K562 (cell line): Measurements from ENCODE around the gene OR52W1. TPM values are rescaled to one million over a fixed set of nuclear protein-coding genes. Genes with fewer than 3 reads are reported as not detected.

Source experiments
- ATAC-seq: fragments of 200-7000 bp; cut with Tn5 transposase; 3 replicates; pipeline ENCODE4 v1.9.1; 2020; ENCODE audit warnings: moderate library complexity
- Bru-seq: library from RNA; stranded (reverse); fragments of 400-500 nt; gene quantifications from one replicate; lab custom pipeline; 2021; lab: Mats Ljungman, UMichigan
- BruChase-seq, 2 experiments: library from RNA; stranded (reverse); fragments of 400-500 nt; gene quantifications; one replicate each; lab custom pipeline; 2021; lab: Mats Ljungman, UMichigan
- BruUV-seq: library from RNA; stranded (reverse); fragments of 400-500 nt; replicated peaks from 2 replicates; lab custom pipeline; 2021; lab: Mats Ljungman, UMichigan
- CTCF ChIA-PET: fragments of 300-600 bp; formaldehyde crosslinking; extraction: SDS; loops from one replicate; lab custom pipeline; 2021; ENCODE audit warnings: low intra/inter-chr PET ratio; lab: Yijun Ruan, JAX
- POLR2A ChIA-PET: fragments of 300-600, 350-650 bp; sonication (Branson Sonifier 250); formaldehyde crosslinking; extraction: SDS; loops from one replicate; lab custom pipeline; 2021; ENCODE audit warnings: antibody characterized with exemption, inconsistent platforms; lab: Yijun Ruan, JAX
- DNase-seq, 4 experiments: peaks; one replicate each; pipeline versions ENCODE4 v3.0.0 to v3.0.0-alpha.2; 2011 to 2018; ENCODE audit warnings: low spot score in 3 of 4, mixed read lengths in 3 of 4; ENCODE audit errors: extremely low read depth in 1 of 4
- FAIRE-seq: peaks from 2 replicates; lab custom pipeline; 2011; peaks lifted over from hg19 to GRCh38; lab: Jason Lieb, UNC
- H2AFZ ChIP-seq: 2 replicates; pipeline ENCODE4 v1.6.0; 2011; ENCODE audit warnings: low read depth, low read length, control low read depth, inconsistent platforms
- H3K27ac ChIP-seq: fragments of 200-600 bp; 3 replicates; pipeline ENCODE4 v1.8.0; 2011; ENCODE audit warnings: low read depth, mild to moderate bottlenecking, control low read depth, inconsistent platforms, low read length, moderate library complexity, mixed read lengths; ENCODE audit errors: extremely low read depth
- H3K27me3 ChIP-seq, 2 experiments: fragments of 300-600 bp in 1 of 2; 2 replicates in 1 of 2; 3 replicates in 1 of 2; pipeline versions ENCODE4 v1.6.0 to v1.8.0; 2011; ENCODE audit warnings: inconsistent platforms in 2 of 2, low read length in 2 of 2, mild to moderate bottlenecking in 1 of 2, mixed read lengths in 1 of 2, moderate library complexity in 1 of 2; ENCODE audit not compliant: control insufficient read depth in 2 of 2, insufficient read depth in 2 of 2
- H3K36me3 ChIP-seq: fragments of 300-600 bp; 3 replicates; pipeline ENCODE4 v1.8.0; 2011; ENCODE audit warnings: mild to moderate bottlenecking, low read length, inconsistent platforms; ENCODE audit not compliant: control insufficient read depth, insufficient read depth
- H3K4me1 ChIP-seq, 2 experiments: fragments of 200-600 bp in 1 of 2; replicated peaks in 1 of 2; 2 replicates in 1 of 2; 3 replicates in 1 of 2; pipeline versions ENCODE4 v1.5.1 to v1.8.0; 2011; ENCODE audit warnings: inconsistent platforms in 2 of 2, low read length in 2 of 2, mild to moderate bottlenecking in 1 of 2, mixed read lengths in 1 of 2, moderate library complexity in 1 of 2; ENCODE audit not compliant: control insufficient read depth in 2 of 2, insufficient read depth in 2 of 2
- H3K4me2 ChIP-seq: 2 replicates; pipeline ENCODE4 v1.6.1; 2011; ENCODE audit warnings: low read length, control low read depth, inconsistent platforms, mixed read lengths; ENCODE audit not compliant: insufficient read depth
- H3K4me3 ChIP-seq: fragments of 200-600 bp; sonication (generic), shearing (Covaris generic); 2 replicates; pipeline ENCODE4 v1.5.1; 2016; ENCODE audit warnings: control low read depth, inconsistent platforms
- H3K79me2 ChIP-seq: fragments of 200-600 bp; 3 replicates; pipeline ENCODE4 v1.8.0; 2011; ENCODE audit warnings: low read length, inconsistent platforms; ENCODE audit not compliant: control insufficient read depth, insufficient read depth
- H3K9ac ChIP-seq, 2 experiments: 2 replicates each; pipeline versions ENCODE4 v1.6.0 to v1.6.1; 2011; ENCODE audit warnings: low read depth in 2 of 2, low read length in 2 of 2, control low read depth in 1 of 2, inconsistent platforms in 1 of 2, mild to moderate bottlenecking in 1 of 2, mixed read lengths in 1 of 2; ENCODE audit not compliant: insufficient read depth in 1 of 2
- H3K9me1 ChIP-seq: one replicate; pipeline ENCODE4 v1.6.0; 2011; ENCODE audit warnings: inconsistent platforms, mild to moderate bottlenecking, low read length, moderate library complexity; ENCODE audit not compliant: control insufficient read depth, insufficient read depth
- H3K9me3 ChIP-seq: replicated peaks from 2 replicates; pipeline ENCODE4 v1.5.1; 2011; ENCODE audit warnings: low read depth, low read length, inconsistent platforms; ENCODE audit not compliant: control insufficient read depth, insufficient read depth
- H4K20me1 ChIP-seq: replicated peaks from 2 replicates; pipeline ENCODE4 v1.6.1; 2011; ENCODE audit warnings: low read length, inconsistent platforms, mixed read lengths; ENCODE audit not compliant: control insufficient read depth, insufficient read depth
- CBX8 ChIP-seq: fragments of 200-600 bp; sonication (generic); IDR thresholded peaks from 2 replicates; pipeline ENCODE4 v1.6.1; 2012; ENCODE audit warnings: borderline replicate concordance, mixed run types, low read depth, mild to moderate bottlenecking, moderate library complexity, mixed read lengths, low read length, control low read depth, inconsistent platforms; ENCODE audit not compliant: poor library complexity, severe bottlenecking; ENCODE audit errors: extremely low read depth
- CCNT2 ChIP-seq: IDR thresholded peaks from 2 replicates; pipeline ENCODE4 v1.6.1; 2011; ENCODE audit warnings: borderline replicate concordance, low read depth, mild to moderate bottlenecking, moderate library complexity, mixed read lengths, low read length; ENCODE audit not compliant: insufficient read length; ENCODE audit errors: extremely low read depth
- EHMT2 ChIP-seq: fragments of 450-650 bp; IDR thresholded peaks from 2 replicates; pipeline ENCODE4 v1.6.1; 2018; ENCODE audit warnings: antibody characterized with exemption
- FUS ChIP-seq: fragments of 200-400 bp; formaldehyde crosslinking; optimal IDR thresholded peaks from 2 replicates; pipeline ENCODE3; 2017; ENCODE audit warnings: low read depth, low read length
- HDAC8 ChIP-seq: fragments of 450-650 bp; IDR thresholded peaks from 2 replicates; pipeline ENCODE4 v1.6.1; 2016; ENCODE audit warnings: mild to moderate bottlenecking, missing genetic modification characterization, moderate library complexity, missing compliant biosample characterization
- HOXB6 ChIP-seq: fragments of 250-450 bp; sonication (Bioruptor Pico); IDR thresholded peaks from 2 replicates; pipeline ENCODE4 v1.5.1; 2022; ENCODE audit warnings: mild to moderate bottlenecking, borderline replicate concordance
- POLR2A ChIP-seq: fragments of 450-650 bp; conservative IDR thresholded peaks from 2 replicates; pipeline ENCODE4 v1.6.1; 2016
- SAFB2 ChIP-seq: fragments of 200-400 bp; formaldehyde crosslinking; IDR thresholded peaks from 2 replicates; pipeline ENCODE4 v1.6.1; 2018; ENCODE audit warnings: borderline replicate concordance, low read length, low read depth, moderate library complexity; ENCODE audit not compliant: severe bottlenecking
- ZFP1 ChIP-seq: fragments of 450-650 bp; formaldehyde crosslinking; IDR thresholded peaks from 2 replicates; pipeline ENCODE4 v1.4.0; 2020; ENCODE audit warnings: mild to moderate bottlenecking, mixed read lengths
- ZNF766 ChIP-seq: fragments of 200-800 bp; sonication (Bioruptor generic); conservative IDR thresholded peaks from 2 replicates; pipeline ENCODE4 v1.6.1; 2016; ENCODE audit warnings: missing genetic modification characterization, missing compliant biosample characterization
- WGBS: fragments of 100-300 bp; shearing (Covaris generic); methylation state at CpG from one replicate; pipeline ENCODE4 v1.1.6; 2016; ENCODE audit warnings: low coverage, mixed read lengths; ENCODE audit not compliant: insufficient coverage; ENCODE audit errors: missing lambda C conversion rate; 5-methylcytosine and 5-hydroxymethylcytosine counted together
- in situ Hi-C: fragments of 300-500 bp; cut with MboI; formaldehyde crosslinking; loops from 4 replicates; pipeline ENCODE4 v1.15.0; 2018; ENCODE audit warnings: inconsistent platforms, mixed read lengths
- intact Hi-C: fragments of 100-400 bp; cut with micrococcal nuclease; formaldehyde crosslinking; loops from 2 replicates; pipeline ENCODE4 v1.14.2; 2022
- long read RNA-seq, 3 experiments: library from polyadenylated mRNA in 2 of 3; library from RNA in 1 of 3; unstranded in 2 of 3; stranded (forward) in 1 of 3; transcript quantifications; one replicate each; pipeline ENCODE4 v2.0.0, GENCODE V29; 2019 to 2022
- polyA minus RNA-seq, 3 experiments: library from RNA; depleted of rRNA, polyadenylated mRNA; stranded (reverse); fragments of >200 nt; gene quantifications; 2 replicates each; pipeline ENCODE4 v1.2.3, GENCODE V29; 2011
- polyA plus RNA-seq, 8 experiments: library from polyadenylated mRNA; depleted of rRNA in 4 of 8; stranded (reverse) in 5 of 8; unstranded in 3 of 8; fragments of >200 nt; fragmentation: Nextera tagmentation in 2 of 8; fragmentation: Illumina TruSeq in 1 of 8; extraction: Ambion mirVana in 2 of 8; extraction: Trizol in 1 of 8; gene quantifications; 2 replicates each; pipeline versions ENCODE4 v1.2.1 to v1.2.3, GENCODE V29; 2011 to 2014; ENCODE audit warnings: inconsistent platforms in 1 of 8, missing spikeins in 1 of 8
- total RNA-seq, 7 experiments: library from RNA; depleted of rRNA in 6 of 7; stranded (reverse); fragments of >200 nt in 6 of 7; fragmentation: Illumina TruSeq in 2 of 7; extraction: Trizol in 2 of 7; gene quantifications; 2 replicates each; pipeline versions ENCODE4 v1.2.1 to v1.2.3, GENCODE V29; 2011 to 2021; ENCODE audit warnings: low replicate concordance in 1 of 7
- TF ChIP-seq, protein P1 (sequence below), 3 experiments: IDR thresholded peaks in 2 of 3; conservative IDR thresholded peaks in 1 of 3; 2 replicates each; pipeline ENCODE4 v1.5.1; 2011 to 2012; ENCODE audit warnings: low read length in 3 of 3, mild to moderate bottlenecking in 3 of 3, control low read depth in 2 of 3, improper control_type of control experiment in 1 of 3, inconsistent platforms in 1 of 3, low read depth in 1 of 3, mixed read lengths in 1 of 3, moderate library complexity in 1 of 3; ENCODE audit not compliant: insufficient read depth in 2 of 3

Gene OR52W1, protein sequence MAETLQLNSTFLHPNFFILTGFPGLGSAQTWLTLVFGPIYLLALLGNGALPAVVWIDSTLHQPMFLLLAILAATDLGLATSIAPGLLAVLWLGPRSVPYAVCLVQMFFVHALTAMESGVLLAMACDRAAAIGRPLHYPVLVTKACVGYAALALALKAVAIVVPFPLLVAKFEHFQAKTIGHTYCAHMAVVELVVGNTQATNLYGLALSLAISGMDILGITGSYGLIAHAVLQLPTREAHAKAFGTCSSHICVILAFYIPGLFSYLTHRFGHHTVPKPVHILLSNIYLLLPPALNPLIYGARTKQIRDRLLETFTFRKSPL
- total RNA-seq (2011; cell fraction: chromatin; rRNA removed; ENCODE audit: low replicate concordance), result not detected in 2 replicates
- total RNA-seq (2011; cell fraction: nucleolus; rRNA removed), result not detected in 2 replicates
- total RNA-seq (2011; cell fraction: nucleoplasm; rRNA removed), result not detected in 2 replicates
- total RNA-seq (2014; rRNA removed) (not detected in 2 replicates), total RNA-seq (2014; rRNA removed; fragmentation: Illumina TruSeq; extraction: Trizol) (not detected in 2 replicates), total RNA-seq (2015; rRNA removed; fragmentation: Illumina TruSeq; extraction: Trizol) (not detected in 2 replicates), total RNA-seq (2021) (not detected in 2 replicates), polyA plus RNA-seq (2011; rRNA removed) (not detected in 2 replicates), polyA plus RNA-seq (2014; fragmentation: Illumina TruSeq; extraction: Trizol) (not detected in 2 replicates), polyA plus RNA-seq (2014; fragmentation: Nextera tagmentation; extraction: Ambion mirVana) (not detected), polyA plus RNA-seq (2014; rRNA removed) (not detected in 2 replicates), polyA minus RNA-seq (2011; rRNA and poly(A)+ RNA removed) (not detected in 2 replicates), Bru-seq, nascent RNA (not detected), BruChase-seq, experiment 1, labeled RNA remaining after a 2-hour chase (not detected), BruChase-seq, experiment 2, labeled RNA remaining after a 6-hour chase (not detected)
- polyA plus RNA-seq (2011; cell fraction: cytosol; rRNA removed), result not detected in 2 replicates
- not detected in 2 replicates for polyA plus RNA-seq (2011; cell fraction: nucleus; rRNA removed)
- polyA plus RNA-seq (2012), result not detected in 2 replicates
- not detected in 2 replicates for polyA minus RNA-seq (2011; cell fraction: cytosol; rRNA and poly(A)+ RNA removed)
- not detected in 2 replicates for polyA minus RNA-seq (2011; cell fraction: nucleus; rRNA and poly(A)+ RNA removed)
- long read RNA-seq, experiment 1, result 0 reads
- long read RNA-seq, experiment 2, result 0 reads
- long read RNA-seq, experiment 3, result 0 reads

DNA sequence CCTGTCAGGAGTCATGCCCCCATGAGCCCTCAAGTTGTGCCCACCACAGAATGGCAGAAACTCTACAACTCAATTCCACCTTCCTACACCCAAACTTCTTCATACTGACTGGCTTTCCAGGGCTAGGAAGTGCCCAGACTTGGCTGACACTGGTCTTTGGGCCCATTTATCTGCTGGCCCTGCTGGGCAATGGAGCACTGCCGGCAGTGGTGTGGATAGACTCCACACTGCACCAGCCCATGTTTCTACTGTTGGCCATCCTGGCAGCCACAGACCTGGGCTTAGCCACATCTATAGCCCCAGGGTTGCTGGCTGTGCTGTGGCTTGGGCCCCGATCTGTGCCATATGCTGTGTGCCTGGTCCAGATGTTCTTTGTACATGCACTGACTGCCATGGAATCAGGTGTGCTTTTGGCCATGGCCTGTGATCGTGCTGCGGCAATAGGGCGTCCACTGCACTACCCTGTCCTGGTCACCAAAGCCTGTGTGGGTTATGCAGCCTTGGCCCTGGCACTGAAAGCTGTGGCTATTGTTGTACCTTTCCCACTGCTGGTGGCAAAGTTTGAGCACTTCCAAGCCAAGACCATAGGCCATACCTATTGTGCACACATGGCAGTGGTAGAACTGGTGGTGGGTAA lies at the start of gene OR52W1:
Gene OR52W1 (plus strand): TSS at position 51 of the 637 bp plus-strand sequence. CDS start 0 bp downstream, at position 51.
- DNase-seq, result no peak

More for the DNA sequence above, at the start of gene OR52W1:
- H3K4me1 ChIP-seq, result no peaks in the 10 kb centered on the region
- POLR2A ChIA-PET, result no interaction called here
- H3K9ac ChIP-seq, result 0 out of 4 replicates have a peak within 1 kb of the TSS, but pooled peaks of 1 of the 2 experiments have one; percentile 10
- no peak within 1 kb of the TSS for H3K27ac ChIP-seq
- peaks cover 0 to 7% of the 10 kb centered on the region in 2 experiments; a peak in 3 of 5 replicates for H3K27me3 ChIP-seq
- FAIRE-seq (no peak), ATAC-seq (no peak)
- H3K9me1 ChIP-seq, result peaks cover 2% of the 10 kb centered on the region
- in situ Hi-C loops, result no loop called here
- no peak within 1 kb of the TSS for H3K4me3 ChIP-seq
- H3K4me2 ChIP-seq, result no peak within 1 kb of the TSS
- no peaks in the 10 kb centered on the region for H3K36me3 ChIP-seq
- no peaks in the 10 kb centered on the region for H4K20me1 ChIP-seq
- CTCF ChIA-PET, result no interaction called here
- no peaks in the 10 kb centered on the region; the same call in 2 of the 3 replicates for H3K79me2 ChIP-seq
- no TSS peak for BruUV-seq
- no peaks in the 10 kb centered on the region for H3K9me3 ChIP-seq
- WGBS, result 13% methylated on average over 5 of the region's 5 CpGs
- intact Hi-C loops, result no loop called here
- TF ChIP-seq HDAC8, result no peak
- TF ChIP-seq CBX8, result no peak
- no peak for TF ChIP-seq CCNT2
- no peak for TF ChIP-seq EHMT2
- no peak for TF ChIP-seq SAFB2
- TF ChIP-seq ZFP1, result no peak
- TF ChIP-seq HOXB6 (CRISPR knock-in tag), result no peak
- TF ChIP-seq FUS, result no peak
- no peak for TF ChIP-seq POLR2A
- TF ChIP-seq, protein P1, sequence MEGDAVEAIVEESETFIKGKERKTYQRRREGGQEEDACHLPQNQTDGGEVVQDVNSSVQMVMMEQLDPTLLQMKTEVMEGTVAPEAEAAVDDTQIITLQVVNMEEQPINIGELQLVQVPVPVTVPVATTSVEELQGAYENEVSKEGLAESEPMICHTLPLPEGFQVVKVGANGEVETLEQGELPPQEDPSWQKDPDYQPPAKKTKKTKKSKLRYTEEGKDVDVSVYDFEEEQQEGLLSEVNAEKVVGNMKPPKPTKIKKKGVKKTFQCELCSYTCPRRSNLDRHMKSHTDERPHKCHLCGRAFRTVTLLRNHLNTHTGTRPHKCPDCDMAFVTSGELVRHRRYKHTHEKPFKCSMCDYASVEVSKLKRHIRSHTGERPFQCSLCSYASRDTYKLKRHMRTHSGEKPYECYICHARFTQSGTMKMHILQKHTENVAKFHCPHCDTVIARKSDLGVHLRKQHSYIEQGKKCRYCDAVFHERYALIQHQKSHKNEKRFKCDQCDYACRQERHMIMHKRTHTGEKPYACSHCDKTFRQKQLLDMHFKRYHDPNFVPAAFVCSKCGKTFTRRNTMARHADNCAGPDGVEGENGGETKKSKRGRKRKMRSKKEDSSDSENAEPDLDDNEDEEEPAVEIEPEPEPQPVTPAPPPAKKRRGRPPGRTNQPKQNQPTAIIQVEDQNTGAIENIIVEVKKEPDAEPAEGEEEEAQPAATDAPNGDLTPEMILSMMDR (IDR thresholded peaks at IDR 0.05 in 2 of 3, conservative IDR thresholded peaks at IDR 0.05 in 1 of 3; ENCODE audit: insufficient read depth in 2 of 3, low read depth in 1 of 3, low read length in 3 of 3), result no peak
- TF ChIP-seq ZNF766, result no peak
- H2AFZ ChIP-seq, result no peak within 1 kb of the TSS
